Panc1 (cell line): Measurements from ENCODE around the gene CYP4A11. TPM values are rescaled to one million over a fixed set of nuclear protein-coding genes. Genes with fewer than 3 reads are reported as not detected.
"Not testable (repeated sequence)": the region's sequence is repeated elsewhere in the genome, so short reads cannot be mapped to it uniquely, and the experiment has no call there.

Source experiments
- ATAC-seq: fragments of 200-7000 bp; cut with Tn5 transposase; 2 replicates; pipeline ENCODE4 v1.9.1; 2020; ENCODE audit warnings: mild to moderate bottlenecking, moderate library complexity
- BruUV-seq: library from RNA; stranded (reverse); fragments of 400-500 nt; replicated peaks from 2 replicates; lab custom pipeline; 2021; lab: Mats Ljungman, UMichigan
- CTCF ChIA-PET: fragments of 300-600 bp; sonication (Branson Sonifier 250); formaldehyde crosslinking; loops from one replicate; lab custom pipeline; 2022; ENCODE audit warnings: antibody characterized with exemption; lab: Charles Lee
- POLR2A ChIA-PET: fragments of 300-600 bp; sonication (Branson Sonifier 250); formaldehyde crosslinking; loops from one replicate; lab custom pipeline; 2022; ENCODE audit warnings: antibody characterized with exemption; lab: Charles Lee
- DNase-seq: peaks from one replicate; pipeline ENCODE4 v3.0.0-alpha.2; 2010; ENCODE audit warnings: low read depth, low spot score
- H3K27ac ChIP-seq: 2 replicates; pipeline ENCODE4 v1.5.1; 2011; ENCODE audit warnings: mild to moderate bottlenecking, low read length, inconsistent platforms
- H3K27me3 ChIP-seq: fragments of 200-500 bp; sonication (Bioruptor generic); 2 replicates; pipeline ENCODE4 v1.6.0; 2014; ENCODE audit warnings: low read length, inconsistent platforms; ENCODE audit not compliant: control insufficient read depth, insufficient read depth
- H3K36me3 ChIP-seq: fragments of 200-500 bp; sonication (Bioruptor generic); 2 replicates; pipeline ENCODE4 v1.5.1; 2014; ENCODE audit warnings: inconsistent platforms, mild to moderate bottlenecking, low read length, moderate library complexity; ENCODE audit not compliant: control insufficient read depth, insufficient read depth
- H3K4me1 ChIP-seq: 2 replicates; pipeline ENCODE4 v1.5.1; 2011; ENCODE audit warnings: inconsistent platforms, mild to moderate bottlenecking, low read length, moderate library complexity; ENCODE audit not compliant: control insufficient read depth, insufficient read depth
- H3K4me3 ChIP-seq, 2 experiments: 2 replicates each; pipeline ENCODE4 v1.5.1; 2011 to 2012; ENCODE audit warnings: low read depth in 2 of 2, low read length in 2 of 2, mild to moderate bottlenecking in 2 of 2, inconsistent platforms in 1 of 2, moderate library complexity in 1 of 2
- H3K9me3 ChIP-seq: fragments of 200-500 bp; sonication (Bioruptor generic); 2 replicates; pipeline ENCODE4 v1.5.1; 2014; ENCODE audit warnings: low read depth, mild to moderate bottlenecking, inconsistent platforms, low read length, moderate library complexity; ENCODE audit not compliant: control insufficient read depth, insufficient read depth
- CTCF ChIP-seq: fragments of 450-650 bp; IDR thresholded peaks from 2 replicates; pipeline ENCODE4 v1.5.1; 2017; ENCODE audit warnings: mild to moderate bottlenecking
- POLR2AphosphoS5 ChIP-seq: IDR thresholded peaks from 2 replicates; pipeline ENCODE4 v1.6.1; 2012; ENCODE audit warnings: mild to moderate bottlenecking, low read depth, low read length, moderate library complexity
- REST ChIP-seq, 2 experiments: IDR thresholded peaks; 2 replicates each; pipeline ENCODE4 v1.6.1; 2011 to 2012; ENCODE audit warnings: low read depth in 2 of 2, control low read depth in 1 of 2, low read length in 1 of 2, mild to moderate bottlenecking in 1 of 2, moderate library complexity in 1 of 2; ENCODE audit not compliant: insufficient read depth in 1 of 2
- SIN3A ChIP-seq: IDR thresholded peaks from 2 replicates; pipeline ENCODE4 v1.6.1; 2012; ENCODE audit warnings: low read depth, mild to moderate bottlenecking, low read length, moderate library complexity, borderline replicate concordance; ENCODE audit not compliant: insufficient read depth
- TCF7L2 ChIP-seq: IDR thresholded peaks from 2 replicates; pipeline ENCODE4 v1.6.1; 2011; ENCODE audit warnings: mild to moderate bottlenecking, low read depth, low read length, inconsistent platforms
- in situ Hi-C: cut with HindIII; loops from 2 replicates; pipeline ENCODE4 v1.10.0; 2016; ENCODE audit warnings: low sequenced_read_pairs, low pct_unique_long_range_greater_than_20kb
- intact Hi-C: fragments of 100-400 bp; cut with micrococcal nuclease; formaldehyde crosslinking; loops from one replicate; pipeline ENCODE4 v1.10.0; 2022; ENCODE audit not compliant: unreplicated experiment
- total RNA-seq: library from RNA; stranded (reverse); gene quantifications from one replicate; pipeline ENCODE4 v1.2.1, GENCODE V29; 2021; ENCODE audit not compliant: unreplicated experiment

Gene CYP4A11
- total RNA-seq, 1 experiment from 2014 or later: not detected

- intact Hi-C loops (no loop called here), in situ Hi-C loops (no loop called here)
- Histone ChIP-seq H3K27me3 (no peaks in the 10 kb centered on the region), H3K4me1 (no peaks in the 10 kb centered on the region), H3K36me3 (no peaks in the 10 kb centered on the region), H3K9me3 (no peaks in the 10 kb centered on the region), H3K27ac (no peak overlapping the region), H3K4me3 (no peak overlapping the region)
- ATAC-seq (no peak), DNase-seq (no peak)
- BruUV-seq: no TSS peak
- TF ChIP-seq REST (IDR thresholded peaks at IDR 0.05; ENCODE audit: insufficient read depth in 1 of 2, low read depth in 2 of 2, low read length in 1 of 2): no peak
- TF ChIP-seq TCF7L2: no peak
- no peak for TF ChIP-seq CTCF
- TF ChIP-seq POLR2AphosphoS5: no peak
- TF ChIP-seq SIN3A: no peak
- CTCF ChIA-PET: no interaction called here
- POLR2A ChIA-PET: no interaction called here
Observed at GRCh38 chr1:46983166-46983829, 42.0 kb upstream of the CYP4A11 start.

GRCh38 chr1:46969014-46969619 is 27.8 kb upstream of the CYP4A11 start:
- Histone ChIP-seq H3K4me3 (no peak overlapping the region), H3K27me3 (no peaks in the 10 kb centered on the region), H3K36me3 (no peaks in the 10 kb centered on the region), H3K4me1 (no peaks in the 10 kb centered on the region), H3K9me3 (no peaks in the 10 kb centered on the region), H3K27ac (no peak overlapping the region)
- in situ Hi-C loops: no loop called here
- intact Hi-C loops: no loop called here
- no peak for TF ChIP-seq REST (IDR thresholded peaks at IDR 0.05; ENCODE audit: insufficient read depth in 1 of 2, low read depth in 2 of 2, low read length in 1 of 2)
- TF ChIP-seq CTCF: peak; percentile 26; the same call in 1 of the 2 replicates
- ChIA-PET POLR2A (no interaction called here), CTCF (no interaction called here)
- no TSS peak for BruUV-seq
- no peak for DNase-seq
- ATAC-seq: no peak

- H3K4me1 ChIP-seq, in situ Hi-C loops, H3K9me3 ChIP-seq, CTCF ChIA-PET, intact Hi-C loops, DNase-seq, H3K27ac ChIP-seq, ATAC-seq, H3K27me3 ChIP-seq, POLR2A ChIA-PET, BruUV-seq, H3K4me3 ChIP-seq, H3K36me3 ChIP-seq: not testable (repeated sequence)
Observed at GRCh38 chr1:46962272-46962671, 21.0 kb upstream of the CYP4A11 start.
